Spleen (tissue), 11 donors: Measurements from ENCODE around the gene ATXN1. TPM values are rescaled to one million over a fixed set of nuclear protein-coding genes. Genes with fewer than 3 reads are reported as not detected.

ENCODE experiments used
- DNase-seq: peaks from one replicate; pipeline ENCODE4 v3.0.0-alpha.2; 2020
- H3K27ac ChIP-seq, 8 donors: fragments of 200-600 bp; sonication (generic) in 7 of 8; 1 replicate in 4 of 8; 2 replicates in 4 of 8; pipeline versions ENCODE4 v1.5.0 to v1.8.0; 2016 to 2021; ENCODE audit warnings: inconsistent platforms in 4 of 8, mild to moderate bottlenecking in 4 of 8, moderate library complexity in 1 of 8
- H3K27me3 ChIP-seq, 7 donors: fragments of 200-600 bp; sonication (generic) in 6 of 7; replicated peaks in 1 of 7; 1 replicate in 4 of 7; 2 replicates in 3 of 7; pipeline versions ENCODE4 v1.5.0 to v1.8.0; 2016 to 2021; ENCODE audit warnings: inconsistent platforms in 3 of 7, mild to moderate bottlenecking in 1 of 7
- H3K36me3 ChIP-seq, 6 donors: fragments of 200-600 bp; sonication (generic) in 5 of 6; 1 replicate in 4 of 6; 2 replicates in 2 of 6; pipeline versions ENCODE4 v1.5.0 to v1.8.0; 2016 to 2021; ENCODE audit warnings: inconsistent platforms in 2 of 6
- H3K4me1 ChIP-seq, 6 donors: fragments of 200-600 bp; sonication (generic) in 5 of 6; 1 replicate in 3 of 6; 2 replicates in 3 of 6; pipeline versions ENCODE4 v1.5.0 to v1.8.0; 2016 to 2021; ENCODE audit warnings: inconsistent platforms in 3 of 6
- H3K4me3 ChIP-seq, 8 donors: fragments of 200-600 bp; sonication (generic) in 7 of 8; 1 replicate in 4 of 8; 2 replicates in 4 of 8; pipeline versions ENCODE4 v1.5.0 to v1.8.0; 2016 to 2021; ENCODE audit warnings: inconsistent platforms in 4 of 8, mild to moderate bottlenecking in 4 of 8, moderate library complexity in 2 of 8
- H3K9me3 ChIP-seq, 8 donors: fragments of 200-600 bp; sonication (generic) in 7 of 8; 1 replicate in 4 of 8; 2 replicates in 4 of 8; pipeline versions ENCODE4 v1.5.0 to v1.8.0; 2016 to 2021; ENCODE audit warnings: inconsistent platforms in 4 of 8
- POLR2A ChIP-seq, 3 donors: fragments of 450-650 bp; IDR thresholded peaks; one replicate each; pipeline ENCODE4 v1.5.1; 2017; ENCODE audit warnings: antibody characterized with exemption in 3 of 3, mild to moderate bottlenecking in 1 of 3
- POLR2AphosphoS5 ChIP-seq, 3 donors: sonication (generic); formaldehyde crosslinking; IDR thresholded peaks; one replicate each; pipeline ENCODE4 v1.5.1; 2017; ENCODE audit warnings: antibody characterized with exemption in 3 of 3
- WGBS, 5 donors: extraction: QIAGEN DNeasy Blood & Tissue Kit in 3 of 5; methylation state at CpG; one replicate each; pipeline versions ENCODE4 v1.1.5 to v1.1.7; 2013 to 2018; 5-methylcytosine and 5-hydroxymethylcytosine counted together
- intact Hi-C: fragments of 100-400 bp; cut with DNase I; formaldehyde crosslinking; loops from one replicate; pipeline ENCODE4 v1.15.0; 2023; ENCODE audit warnings: low total_unique reads
- polyA plus RNA-seq, 3 donors: library from polyadenylated mRNA; stranded (reverse); fragments of 200-250 nt; gene quantifications; one replicate each; pipeline ENCODE4 v1.2.1, GENCODE V29; 2013
- total RNA-seq, 7 donors: library from RNA; depleted of rRNA in 3 of 7; stranded (reverse); fragments of >200 nt in 3 of 7; fragmentation: NEBNext Ultra II Directional in 4 of 7; extraction: Animal tissue kit (Norgen Biotek cat#: 25700) in 4 of 7; gene quantifications; one replicate each; pipeline versions ENCODE4 v1.1.0 to v1.2.1, GENCODE V29; 2016 to 2021
- TF ChIP-seq, protein P1 (sequence below), 11 experiments: fragments of 200-600 bp in 7 of 11; fragments of 450-650 bp in 4 of 11; sonication (generic) in 4 of 11; IDR thresholded peaks in 8 of 11; conservative IDR thresholded peaks in 3 of 11; 1 replicate in 7 of 11; 2 replicates in 4 of 11; pipeline versions ENCODE4 v1.4.0 to v1.8.0; 2016 to 2021; ENCODE audit warnings: antibody characterized with exemption in 11 of 11, inconsistent platforms in 4 of 11, mild to moderate bottlenecking in 1 of 11
- donor health status: healthy with polysubstance abuse.
- donor health status: DM: no; HTN: no; CAD: no; lungs with moderate emphysema.
- donor health status: DM: no; HTN: no; CAD: no.
- donor health status: Bipolar disorder and iron deficiency.
- donor health status: healthy.
- donor health status: DM: no; HTN: no; CAD: no.
- donor health status: DM: yes; HTN: yes; CAD: no.

The ATXN1 gene
- total and polyA plus RNA-seq, 10 donors = 3.5 to 123 (median 73.9) TPM

GRCh38 chr6:16450821-16451220 is 310.4 kb downstream of the ATXN1 start:
- Histone ChIP-seq H3K27me3 (no peaks in the 10 kb centered on the region), H3K4me1 (peaks cover 0 to 9% (median 0%) of the 10 kb centered on the region in 6 donors), H3K36me3 (peaks cover 0 to 2% (median 0%) of the 10 kb centered on the region in 6 donors), H3K4me3 (no peak overlapping the region), H3K9me3 (peaks cover 0 to 5% (median 3%) of the 10 kb centered on the region in 8 donors), H3K27ac (no peak overlapping the region)
- TF ChIP-seq, protein P1, sequence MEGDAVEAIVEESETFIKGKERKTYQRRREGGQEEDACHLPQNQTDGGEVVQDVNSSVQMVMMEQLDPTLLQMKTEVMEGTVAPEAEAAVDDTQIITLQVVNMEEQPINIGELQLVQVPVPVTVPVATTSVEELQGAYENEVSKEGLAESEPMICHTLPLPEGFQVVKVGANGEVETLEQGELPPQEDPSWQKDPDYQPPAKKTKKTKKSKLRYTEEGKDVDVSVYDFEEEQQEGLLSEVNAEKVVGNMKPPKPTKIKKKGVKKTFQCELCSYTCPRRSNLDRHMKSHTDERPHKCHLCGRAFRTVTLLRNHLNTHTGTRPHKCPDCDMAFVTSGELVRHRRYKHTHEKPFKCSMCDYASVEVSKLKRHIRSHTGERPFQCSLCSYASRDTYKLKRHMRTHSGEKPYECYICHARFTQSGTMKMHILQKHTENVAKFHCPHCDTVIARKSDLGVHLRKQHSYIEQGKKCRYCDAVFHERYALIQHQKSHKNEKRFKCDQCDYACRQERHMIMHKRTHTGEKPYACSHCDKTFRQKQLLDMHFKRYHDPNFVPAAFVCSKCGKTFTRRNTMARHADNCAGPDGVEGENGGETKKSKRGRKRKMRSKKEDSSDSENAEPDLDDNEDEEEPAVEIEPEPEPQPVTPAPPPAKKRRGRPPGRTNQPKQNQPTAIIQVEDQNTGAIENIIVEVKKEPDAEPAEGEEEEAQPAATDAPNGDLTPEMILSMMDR (IDR thresholded peaks at IDR 0.05 in 8 of 11, conservative IDR thresholded peaks at IDR 0.05 in 3 of 11) = no peak
- TF ChIP-seq POLR2AphosphoS5 (IDR thresholded peaks at IDR 0.05) (no peak), POLR2A (IDR thresholded peaks at IDR 0.05) (no peak)
- 94 to 97% (median 96%) methylated on average over 7 of the region's 7 CpGs for WGBS, 5 donors
- no peak for DNase-seq
- intact Hi-C loops = no loop called here

DNA sequence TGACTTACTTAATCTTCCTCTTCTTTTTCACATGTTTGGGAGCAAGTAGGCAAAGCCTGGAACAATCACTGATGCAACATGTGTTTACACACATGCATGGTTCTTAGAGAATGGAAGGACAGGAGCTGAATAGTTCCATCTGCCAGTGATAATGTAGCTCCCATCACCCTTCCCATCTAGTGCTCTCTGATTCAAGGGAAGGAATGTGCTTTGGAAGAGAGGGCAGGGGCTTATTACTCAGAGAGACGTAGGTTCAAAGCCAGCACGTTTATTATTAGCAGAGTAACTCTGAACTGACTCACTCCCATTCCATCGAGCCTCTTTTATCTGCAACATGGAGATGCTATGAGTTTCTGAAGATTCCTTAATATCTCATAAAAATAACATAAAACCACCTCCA is 311.0 kb downstream of the ATXN1 start:
- no peak for DNase-seq
- no peaks in the 10 kb centered on the region for H3K27me3 ChIP-seq
- H3K9me3 ChIP-seq = no peaks in the 10 kb centered on the region
- peaks cover 0 to 9% (median 0%) of the 10 kb centered on the region in 6 donors for H3K4me1 ChIP-seq
- intact Hi-C loops = no loop called here
- WGBS, 5 donors = 74 to 90% (median 89%) methylated on average over 3 of the region's 3 CpGs
- no peak overlapping the region for H3K27ac ChIP-seq
- H3K36me3 ChIP-seq = no peaks in the 10 kb centered on the region
- no peak overlapping the region for H3K4me3 ChIP-seq
- TF ChIP-seq POLR2A (IDR thresholded peaks at IDR 0.05) (no peak), POLR2AphosphoS5 (IDR thresholded peaks at IDR 0.05) (no peak)
- TF ChIP-seq, protein P1 (IDR thresholded peaks at IDR 0.05 in 8 of 11, conservative IDR thresholded peaks at IDR 0.05 in 3 of 11) = no peak

GRCh38 chr6:16446273-16446672 is 315.0 kb downstream of the ATXN1 start:
- Histone ChIP-seq H3K4me3 (no peak overlapping the region), H3K36me3 (no peaks in the 10 kb centered on the region), H3K4me1 (peaks cover 0 to 9% (median 0%) of the 10 kb centered on the region in 6 donors), H3K9me3 (no peaks in the 10 kb centered on the region), H3K27me3 (no peaks in the 10 kb centered on the region), H3K27ac (no peak overlapping the region)
- intact Hi-C loops = no loop called here
- TF ChIP-seq, protein P1 (IDR thresholded peaks at IDR 0.05 in 8 of 11, conservative IDR thresholded peaks at IDR 0.05 in 3 of 11) = no peak
- TF ChIP-seq POLR2AphosphoS5 (IDR thresholded peaks at IDR 0.05) = no peak
- TF ChIP-seq POLR2A (IDR thresholded peaks at IDR 0.05) = no peak
- no peak for DNase-seq
- 50 to 61% (median 56%) methylated on average over 2 of the region's 2 CpGs for WGBS, 5 donors

DNA sequence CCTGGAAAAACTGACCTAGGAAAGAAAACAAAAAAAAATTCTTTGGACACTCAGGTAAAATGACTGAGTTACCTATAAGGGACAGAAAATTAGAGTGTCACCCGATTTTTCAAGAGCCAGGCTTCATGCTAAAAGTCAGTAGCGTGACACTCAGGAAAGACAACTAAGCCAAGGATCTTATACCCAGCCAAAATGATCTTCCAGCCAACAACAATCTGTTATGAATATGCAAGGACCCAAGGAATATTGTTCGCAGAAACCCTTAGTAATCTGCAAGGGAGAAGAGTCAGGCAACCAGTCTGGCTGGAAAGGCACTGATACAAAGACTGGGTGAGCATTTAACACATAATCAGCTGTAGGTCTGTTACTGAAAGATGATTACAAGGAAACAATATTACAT is 319.2 kb downstream of the ATXN1 start:
- TF ChIP-seq POLR2AphosphoS5 (IDR thresholded peaks at IDR 0.05) (no peak), POLR2A (IDR thresholded peaks at IDR 0.05) (no peak)
- TF ChIP-seq, protein P1 (IDR thresholded peaks at IDR 0.05 in 8 of 11, conservative IDR thresholded peaks at IDR 0.05 in 3 of 11) = no peak
- no peak overlapping the region for H3K27ac ChIP-seq
- H3K36me3 ChIP-seq = peaks cover 0 to 4% (median 0%) of the 10 kb centered on the region in 6 donors
- H3K4me3 ChIP-seq = no peak overlapping the region
- H3K4me1 ChIP-seq = peaks cover 0 to 37% (median 15%) of the 10 kb centered on the region in 6 donors
- intact Hi-C loops = no loop called here
- DNase-seq = no peak
- no peaks in the 10 kb centered on the region for H3K27me3 ChIP-seq
- H3K9me3 ChIP-seq = no peaks in the 10 kb centered on the region
- 88 to 98% (median 98%) methylated on average over 3 of the region's 3 CpGs for WGBS, 5 donors
